ENCODE data around the gene AFF2. TPM values are rescaled to one million over a fixed set of nuclear protein-coding genes. Genes with fewer than 3 reads are reported as not detected.

AFF2 gene
- 10 to 100 TPM in 3 of 6 donors, 1 to 10 TPM in 3; 6.1 to 17.4 (median 9.7) TPM for total RNA-seq

- 0 to 56% methylated on average over 11 to 110 of the region's 115 CpGs for WGBS, 2 donors
- TF ChIP-seq EP300 (IDR thresholded peaks at IDR 0.05) = no peak
- Histone ChIP-seq H3K27ac (peak within 1 kb of the TSS in 1 of 4 donors; percentile 30), H3K36me3 (no peaks in the 10 kb centered on the region), H3K27me3 (no peaks in the 10 kb centered on the region), H3K9me3 (no peaks in the 10 kb centered on the region), H3K4me1 (peaks cover 0 to 17% (median 7%) of the 10 kb centered on the region in 4 donors), H3K4me3 (peak within 1 kb of the TSS in 3 of 4 donors; percentile 36 to 54 (median 49))
- DNase-seq = peak; percentile 31 to 88
- peak in 1 of 2 donors; percentile 61 for ATAC-seq (ENCODE audit: low FRiP score in 2 of 2)
Measured at GRCh38 chrX:148500423-148501385, at the start of gene AFF2. TSS of gene AFF2 (plus strand) at chrX:148500617. CDS start at chrX:148501098, 481 bp downstream.

- Histone ChIP-seq H3K4me1 (no peaks in the 10 kb centered on the region), H3K36me3 (no peaks in the 10 kb centered on the region), H3K27me3 (no peaks in the 10 kb centered on the region), H3K9me3 (no peaks in the 10 kb centered on the region), H3K27ac (no peak overlapping the region), H3K4me3 (no peak overlapping the region)
- WGBS, 2 donors = 42 to 49% methylated on average over 3 of the region's 3 CpGs
- no peak for DNase-seq
- no peak for TF ChIP-seq POLR2AphosphoS5 (IDR thresholded peaks at IDR 0.05)
- no peak for ATAC-seq (ENCODE audit: low FRiP score in 2 of 2)
Measured at GRCh38 chrX:148457279-148457678, 43.1 kb upstream of the AFF2 start.

GRCh38 chrX:148459343-148459742 lies 41.1 kb upstream of the AFF2 start:
- WGBS, 2 donors = 47 to 64% methylated on average over 4 of the region's 4 CpGs
- H3K9me3 ChIP-seq = no peaks in the 10 kb centered on the region

GRCh38 chrX:148466292-148466691 lies 34.1 kb upstream of the AFF2 start:
- Histone ChIP-seq H3K9me3 (no peaks in the 10 kb centered on the region), H3K4me3 (no peak overlapping the region), H3K27me3 (no peaks in the 10 kb centered on the region), H3K27ac (no peak overlapping the region), H3K4me1 (no peaks in the 10 kb centered on the region), H3K36me3 (no peaks in the 10 kb centered on the region)
- ATAC-seq (ENCODE audit: low FRiP score in 2 of 2) = no peak
- WGBS, 2 donors = 75 to 83% methylated on average over 4 of the region's 4 CpGs
- DNase-seq = no peak
- TF ChIP-seq POLR2A (IDR thresholded peaks at IDR 0.05) (no peak), EP300 (IDR thresholded peaks at IDR 0.05) (no peak), CTCF (IDR thresholded peaks at IDR 0.05) (no peak), POLR2AphosphoS5 (IDR thresholded peaks at IDR 0.05) (no peak)

More at GRCh38 chrX:148459343-148459742, 41.1 kb upstream of the AFF2 start:
- no peaks in the 10 kb centered on the region for H3K27me3 ChIP-seq
- ATAC-seq (ENCODE audit: low FRiP score in 2 of 2) = no peak
- H3K36me3 ChIP-seq = no peaks in the 10 kb centered on the region
- TF ChIP-seq EP300 (IDR thresholded peaks at IDR 0.05) (no peak), POLR2A (IDR thresholded peaks at IDR 0.05) (no peak), CTCF (IDR thresholded peaks at IDR 0.05) (no peak), POLR2AphosphoS5 (IDR thresholded peaks at IDR 0.05) (no peak)
- no peak overlapping the region for H3K27ac ChIP-seq
- H3K4me1 ChIP-seq = no peaks in the 10 kb centered on the region
- DNase-seq = no peak
- no peak overlapping the region for H3K4me3 ChIP-seq

- no peak for ATAC-seq (ENCODE audit: low FRiP score in 2 of 2)
- 77 to 83% methylated on average over 1 to 2 of the region's 2 CpGs for WGBS, 2 donors
- H3K27ac ChIP-seq = no peak overlapping the region
- H3K27me3 ChIP-seq = no peaks in the 10 kb centered on the region
- H3K9me3 ChIP-seq = no peaks in the 10 kb centered on the region
- no peak overlapping the region for H3K4me3 ChIP-seq
- H3K36me3 ChIP-seq = no peaks in the 10 kb centered on the region
- TF ChIP-seq POLR2A (IDR thresholded peaks at IDR 0.05) (no peak), EP300 (IDR thresholded peaks at IDR 0.05) (no peak), CTCF (IDR thresholded peaks at IDR 0.05) (no peak), POLR2AphosphoS5 (IDR thresholded peaks at IDR 0.05) (no peak)
- no peaks in the 10 kb centered on the region for H3K4me1 ChIP-seq
- no peak for DNase-seq
Measured at GRCh38 chrX:148470324-148470723, 30.1 kb upstream of the AFF2 start.

Measured in upper lobe of left lung (tissue), 6 donors.